GM15510 (cell line): ENCODE results near the gene BABAM2.

Experiments used
- POLR2A ChIP-seq: IDR thresholded peaks from 3 replicates; pipeline ENCODE4 v1.6.1; 2011; ENCODE audit warnings: borderline replicate concordance; ENCODE audit not compliant: insufficient read length; ENCODE audit errors: extremely low read depth

Gene BABAM2

DNA sequence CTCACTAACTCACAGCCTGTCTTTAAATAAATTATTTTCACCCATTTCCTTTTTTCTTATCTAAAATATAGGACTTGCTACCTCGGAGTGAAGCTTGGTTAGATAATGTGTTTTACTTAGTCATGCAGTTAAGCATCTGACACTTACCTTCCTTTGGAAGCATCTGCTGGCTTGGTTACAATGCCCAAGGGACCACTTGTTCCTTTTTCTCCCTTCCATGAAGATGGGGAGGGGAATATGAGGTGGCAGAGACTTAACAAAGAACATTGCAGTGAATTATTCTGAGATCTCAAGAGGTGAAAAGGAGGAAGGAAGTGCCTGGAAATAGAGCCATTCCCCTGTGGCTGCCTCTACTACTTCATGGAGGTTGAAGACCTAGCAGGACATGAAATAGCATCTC lies 356.8 kb downstream of the BABAM2 start:
- TF ChIP-seq POLR2A = no peak

DNA sequence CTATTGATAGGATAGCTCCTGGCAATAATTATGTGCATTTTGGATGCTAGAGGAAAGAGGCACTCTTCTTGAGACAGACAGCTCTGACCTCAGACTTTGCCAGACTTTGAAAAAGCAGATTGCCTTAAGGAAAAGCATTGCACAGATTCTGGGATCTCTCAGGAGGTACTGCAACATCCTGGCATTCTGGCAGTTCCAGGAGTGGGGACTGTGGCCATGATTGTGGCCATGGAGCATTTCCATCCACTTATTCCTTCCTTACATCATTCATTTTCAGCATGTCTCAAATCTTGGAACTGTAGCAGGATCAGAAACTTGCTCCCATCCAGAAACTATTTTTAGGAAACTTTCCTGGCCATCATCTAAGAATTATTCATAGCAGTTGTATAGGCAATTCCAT lies 357.2 kb downstream of the BABAM2 start:
- TF ChIP-seq POLR2A = no peak

DNA sequence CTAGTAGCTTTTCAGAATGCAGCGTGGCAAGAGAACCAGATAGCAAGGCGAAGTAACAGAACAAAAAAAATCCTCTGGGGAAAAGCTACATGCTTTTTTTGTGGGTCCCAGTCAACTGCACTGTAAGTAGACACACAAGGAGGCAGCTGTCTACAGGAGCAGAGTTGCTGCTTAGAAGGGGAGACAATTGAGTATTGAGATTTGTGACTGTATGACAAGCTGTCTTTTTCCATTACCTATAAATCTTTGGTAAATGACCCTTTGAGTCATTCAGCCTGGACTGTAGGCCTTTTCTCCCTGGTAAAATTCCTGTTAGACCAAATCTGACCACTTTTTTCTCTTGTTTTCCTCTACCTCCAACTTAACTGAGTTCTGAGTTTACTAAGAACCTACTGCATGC lies 358.0 kb downstream of the BABAM2 start:
- no peak for TF ChIP-seq POLR2A

DNA sequence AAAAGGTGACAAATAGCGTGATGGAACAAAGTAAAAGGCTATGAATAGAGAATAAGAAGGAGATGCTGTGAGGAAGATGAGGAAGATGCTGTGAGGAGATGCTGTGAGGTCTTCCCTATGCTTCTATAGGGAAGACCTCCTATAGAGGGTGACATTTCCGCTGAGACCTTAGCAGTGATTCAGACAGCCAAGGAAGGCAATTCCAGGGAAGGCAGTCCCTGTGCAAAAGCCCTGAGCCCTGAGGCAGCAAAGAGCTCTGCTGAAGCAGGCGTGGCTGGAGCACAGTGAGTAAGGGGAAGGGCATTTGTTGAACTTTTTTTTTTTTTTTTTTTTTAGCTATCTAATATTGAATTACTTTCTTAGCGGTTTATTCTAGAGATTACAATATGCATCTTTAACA lies 359.5 kb downstream of the BABAM2 start:
- no peak for TF ChIP-seq POLR2A

DNA sequence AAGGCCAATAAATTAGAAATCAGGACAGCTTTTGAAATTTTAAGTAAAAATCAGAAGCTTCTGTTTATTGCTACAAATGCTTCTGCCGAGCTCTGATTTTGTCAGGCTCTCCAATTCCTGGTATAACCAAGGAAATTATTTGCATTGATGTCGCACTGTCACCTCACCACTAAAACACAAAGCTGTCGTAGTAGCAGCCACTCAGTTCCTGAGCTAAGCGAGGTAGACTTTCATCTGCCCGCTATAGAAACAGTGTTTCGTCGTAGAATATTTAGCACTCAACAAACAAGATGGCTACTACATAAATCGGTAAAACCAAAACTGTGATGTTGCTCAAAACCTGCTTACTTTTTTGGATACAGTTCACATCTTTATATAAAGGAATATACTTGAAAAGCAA lies 360.8 kb downstream of the BABAM2 start:
- TF ChIP-seq POLR2A = no peak

DNA sequence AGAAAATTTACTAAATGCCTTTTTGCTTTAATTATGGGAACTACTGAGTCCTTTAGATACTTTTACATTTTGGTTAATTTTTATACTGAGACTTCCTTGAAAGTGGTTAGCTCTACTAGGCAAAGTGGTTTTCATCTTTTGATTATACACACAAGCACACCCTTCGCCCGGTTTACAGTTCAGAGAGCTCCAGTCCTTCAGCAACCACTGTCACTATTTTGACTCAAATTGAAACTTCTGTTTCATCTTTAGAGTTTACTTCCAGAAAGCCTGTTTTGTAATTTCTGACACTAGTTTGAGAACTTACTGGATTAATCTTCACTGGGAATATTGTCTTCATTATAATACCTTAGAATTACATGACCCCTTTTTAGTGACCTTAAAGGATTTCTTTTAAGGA lies 361.8 kb downstream of the BABAM2 start:
- TF ChIP-seq POLR2A = no peak

DNA sequence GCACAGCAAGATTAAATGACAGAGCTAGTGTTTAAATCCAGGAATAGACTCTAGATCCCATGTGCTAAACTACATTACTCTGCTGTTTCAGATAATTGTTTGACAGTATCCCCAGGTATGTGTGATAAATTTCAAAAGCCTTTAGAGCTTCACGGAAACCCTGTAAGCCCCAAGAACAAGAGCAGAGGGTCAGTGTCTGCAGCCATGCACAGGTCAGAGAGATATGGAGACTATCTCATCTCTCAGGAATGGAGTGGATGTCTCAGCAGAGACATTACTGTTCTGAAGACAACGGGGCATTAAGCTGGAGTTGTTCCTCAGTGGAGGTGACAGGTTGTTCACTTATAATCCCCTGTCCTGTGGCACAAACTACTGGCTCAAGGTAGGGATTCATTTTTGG lies 363.0 kb downstream of the BABAM2 start:
- TF ChIP-seq POLR2A = no peak

DNA sequence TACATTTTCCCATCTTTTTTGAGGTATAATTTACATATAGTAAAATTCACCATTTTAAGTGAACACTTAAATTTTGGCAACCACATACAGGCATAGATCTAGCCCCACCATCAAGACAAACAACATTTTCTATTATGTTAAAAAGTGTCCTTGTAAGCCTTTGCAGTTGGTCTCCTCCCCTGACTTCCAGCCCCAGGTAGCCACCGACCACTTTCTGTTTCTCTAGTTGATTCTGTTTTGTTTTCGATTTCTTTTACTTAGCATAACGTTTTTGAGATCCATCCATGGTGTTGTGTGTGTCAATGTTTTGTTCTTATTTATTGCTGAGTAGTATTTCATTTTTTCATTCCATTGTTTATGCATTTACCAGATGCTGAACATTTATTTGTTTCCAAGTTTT lies 366.7 kb downstream of the BABAM2 start:
- no peak for TF ChIP-seq POLR2A

DNA sequence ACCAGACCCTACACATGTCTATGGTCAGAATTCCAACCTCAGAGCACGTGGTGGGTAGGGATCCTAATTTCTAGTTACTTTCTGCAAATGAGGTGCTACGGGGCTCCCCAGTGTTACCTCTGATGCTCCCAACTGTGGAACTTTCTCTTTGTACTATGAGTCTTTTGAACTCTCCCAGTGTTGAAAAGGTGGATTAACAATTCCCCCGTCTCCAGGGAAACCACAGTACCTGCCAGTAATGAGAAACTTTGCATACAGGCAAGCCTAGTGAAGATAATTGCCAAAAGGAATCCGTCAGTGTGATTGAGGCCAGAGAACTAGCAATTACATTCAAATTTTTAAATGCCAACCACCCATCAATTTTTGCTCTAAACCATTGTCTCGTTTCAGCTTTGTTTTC lies 373.2 kb downstream of the BABAM2 start:
- TF ChIP-seq POLR2A = no peak

DNA sequence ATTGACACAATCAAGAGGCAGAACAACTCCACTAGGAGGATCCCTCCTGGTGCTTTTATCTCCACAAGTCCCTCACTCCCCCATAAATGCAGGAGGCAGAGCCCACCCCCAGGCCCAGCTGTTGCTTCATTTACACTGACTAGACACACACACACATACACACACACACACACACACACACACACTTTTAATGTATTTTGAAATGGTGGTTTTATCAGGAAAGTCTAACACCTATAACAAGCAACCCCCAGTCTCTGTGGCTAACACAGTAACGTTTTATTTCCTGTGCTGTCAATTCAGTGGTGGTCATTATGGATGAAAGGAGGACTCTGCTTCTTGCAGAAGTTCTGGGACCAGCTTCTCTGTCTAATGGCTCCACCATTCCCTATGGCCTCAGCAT lies 376.8 kb downstream of the BABAM2 start:
- TF ChIP-seq POLR2A = no peak

DNA sequence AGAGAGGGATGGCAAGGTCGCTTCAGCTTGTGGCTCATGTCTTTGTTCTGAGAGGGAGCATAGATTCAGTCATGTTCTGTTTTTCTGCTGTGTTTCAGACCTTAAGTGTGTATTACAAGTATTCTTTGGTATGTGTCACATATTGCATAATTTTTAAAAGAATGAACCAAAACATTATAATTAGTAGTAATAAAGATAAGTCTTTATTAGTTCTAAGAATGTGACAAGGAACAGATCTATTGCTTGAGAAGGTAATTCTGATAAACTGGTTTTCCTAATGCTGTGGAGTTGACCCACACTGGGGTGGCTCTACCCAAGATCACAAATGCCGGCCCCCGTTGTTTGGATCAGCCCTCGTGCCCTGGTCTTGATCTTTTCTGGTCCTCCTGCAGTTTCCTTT lies 377.9 kb downstream of the BABAM2 start:
- no peak for TF ChIP-seq POLR2A

DNA sequence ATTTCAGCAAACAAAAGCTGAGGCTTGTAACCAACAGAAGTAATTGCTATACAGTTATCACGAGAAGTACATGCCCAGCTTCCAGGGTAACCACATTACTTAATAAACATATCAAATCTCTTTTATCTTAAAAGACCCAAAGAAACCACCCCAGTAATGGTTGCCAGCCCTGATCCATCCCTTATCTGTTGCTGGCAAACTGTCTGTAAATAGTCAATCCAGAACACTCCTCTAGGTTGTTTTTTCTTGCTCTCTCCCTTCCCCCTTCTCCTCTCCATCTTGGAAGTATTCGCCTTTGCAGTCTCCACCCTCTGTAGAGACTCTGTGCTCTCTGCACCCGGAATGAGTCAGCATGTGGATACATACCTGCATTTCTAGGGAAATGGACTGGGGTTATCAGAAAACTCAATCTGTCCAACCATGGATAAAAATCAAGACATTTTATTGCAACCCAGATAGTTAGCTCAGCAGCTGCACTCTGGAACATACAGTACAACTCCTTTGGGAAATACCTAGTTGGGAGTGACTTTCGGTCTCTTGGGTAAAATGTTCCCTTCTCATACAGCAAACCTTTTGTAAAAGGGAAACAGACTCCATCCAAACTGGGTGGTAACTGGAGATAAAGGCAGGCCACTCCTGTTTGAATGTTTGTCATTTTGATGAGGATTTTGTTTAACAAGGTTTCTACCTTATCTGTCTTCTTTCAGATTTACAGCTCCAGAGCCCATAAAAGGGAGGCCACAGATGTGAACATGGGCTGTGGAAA lies 378.7 kb downstream of the BABAM2 start:
- no peak for TF ChIP-seq POLR2A

DNA sequence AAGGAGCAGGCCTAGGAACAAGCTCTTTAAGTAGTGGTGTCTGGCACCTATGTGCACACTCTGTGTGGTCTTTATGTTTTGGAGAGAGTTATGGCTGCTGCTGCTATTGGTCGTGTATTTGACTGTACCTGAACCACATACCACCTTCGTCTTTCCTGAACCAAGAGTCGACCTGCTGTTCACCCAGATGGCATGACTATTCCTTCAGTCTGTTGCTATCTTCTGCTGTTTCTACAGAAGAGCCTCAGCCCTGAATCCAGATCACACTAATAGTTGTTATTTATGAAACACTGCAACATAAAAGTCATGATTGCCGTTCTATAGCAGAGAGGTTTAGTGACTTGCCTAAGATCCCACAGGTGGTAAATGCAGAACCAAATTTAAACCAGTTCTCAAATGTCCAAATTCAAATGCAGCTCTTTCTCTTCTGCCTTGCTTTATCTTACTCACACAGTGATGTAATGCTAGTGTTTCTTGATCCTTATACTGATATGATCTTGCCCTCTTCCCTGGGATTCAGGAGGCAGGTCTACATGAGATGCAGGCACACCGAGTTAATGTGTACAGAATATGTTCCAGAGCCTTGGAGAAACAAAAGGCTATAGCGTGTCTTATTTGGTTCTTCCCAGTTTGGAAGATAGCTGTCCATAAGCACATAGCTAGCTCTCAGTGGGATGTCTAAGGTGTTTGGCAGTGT lies 380.1 kb downstream of the BABAM2 start:
- TF ChIP-seq POLR2A = no peak

DNA sequence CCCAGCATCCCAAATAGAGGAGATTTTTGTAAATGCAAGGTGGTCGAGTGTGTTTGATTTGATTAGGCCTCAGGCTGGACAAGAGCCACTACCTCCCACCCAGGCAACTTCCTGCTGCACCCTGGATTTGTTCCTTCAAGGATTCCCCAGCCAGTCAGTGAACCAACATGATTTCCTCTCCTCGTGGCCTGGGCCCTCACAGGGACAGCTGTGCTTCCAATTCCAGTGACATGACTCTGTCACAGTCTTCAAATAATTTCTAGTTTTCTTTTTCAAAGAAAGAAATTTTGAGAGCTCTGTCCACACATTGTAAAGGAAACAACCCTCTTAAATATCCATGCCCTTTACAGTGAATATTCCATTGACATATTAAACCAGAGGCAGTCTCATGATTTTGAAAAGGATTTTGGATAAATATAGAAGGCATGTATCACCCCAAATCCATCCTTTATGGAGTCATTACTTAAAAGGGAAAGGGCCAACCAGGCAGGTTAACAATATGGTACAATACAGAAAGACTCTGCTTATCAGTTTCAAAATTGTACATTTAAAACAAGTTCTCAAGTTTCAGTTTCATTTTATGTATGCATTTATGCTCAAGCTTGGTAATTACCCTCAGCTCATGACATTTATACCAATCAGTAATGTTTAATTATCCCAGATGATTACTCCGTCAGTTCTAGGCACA lies 380.8 kb downstream of the BABAM2 start:
- TF ChIP-seq POLR2A = no peak

DNA sequence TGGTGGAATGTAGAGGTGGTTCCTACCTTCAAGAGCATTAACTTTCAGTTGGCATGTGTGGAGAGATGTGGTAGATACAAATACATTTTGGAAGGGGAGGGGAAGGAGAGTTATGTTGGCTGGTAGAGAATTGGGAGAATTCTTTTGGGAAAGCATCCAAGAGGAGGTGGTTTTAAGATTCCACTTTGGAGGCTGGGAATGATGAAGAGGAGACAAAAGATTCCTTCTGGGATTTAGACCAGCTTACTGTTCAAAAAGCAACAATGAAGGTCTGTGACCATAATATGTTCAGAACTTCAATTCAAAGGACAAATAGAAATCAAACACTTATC lies 381.4 kb downstream of the BABAM2 start:
- no peak for TF ChIP-seq POLR2A

DNA sequence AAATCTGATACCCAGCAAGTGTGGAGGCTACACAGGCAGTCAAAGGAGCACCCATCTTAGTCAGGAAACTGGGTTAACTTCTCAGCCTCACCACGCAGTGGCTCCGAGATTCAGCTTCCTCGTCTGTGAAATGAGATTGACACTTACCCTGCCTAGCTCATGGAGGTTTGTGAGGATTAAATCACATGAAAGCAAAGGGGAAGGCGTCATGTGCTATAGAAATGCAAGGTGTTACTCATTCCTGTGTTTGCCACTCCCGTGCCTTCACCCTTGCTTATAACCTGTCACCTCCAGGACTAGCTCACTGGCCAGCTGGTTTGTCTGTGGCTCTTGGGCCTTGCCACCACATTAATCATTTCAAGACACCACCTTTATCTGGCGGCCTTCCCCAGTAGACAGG lies 383.2 kb downstream of the BABAM2 start:
- TF ChIP-seq POLR2A = no peak

DNA sequence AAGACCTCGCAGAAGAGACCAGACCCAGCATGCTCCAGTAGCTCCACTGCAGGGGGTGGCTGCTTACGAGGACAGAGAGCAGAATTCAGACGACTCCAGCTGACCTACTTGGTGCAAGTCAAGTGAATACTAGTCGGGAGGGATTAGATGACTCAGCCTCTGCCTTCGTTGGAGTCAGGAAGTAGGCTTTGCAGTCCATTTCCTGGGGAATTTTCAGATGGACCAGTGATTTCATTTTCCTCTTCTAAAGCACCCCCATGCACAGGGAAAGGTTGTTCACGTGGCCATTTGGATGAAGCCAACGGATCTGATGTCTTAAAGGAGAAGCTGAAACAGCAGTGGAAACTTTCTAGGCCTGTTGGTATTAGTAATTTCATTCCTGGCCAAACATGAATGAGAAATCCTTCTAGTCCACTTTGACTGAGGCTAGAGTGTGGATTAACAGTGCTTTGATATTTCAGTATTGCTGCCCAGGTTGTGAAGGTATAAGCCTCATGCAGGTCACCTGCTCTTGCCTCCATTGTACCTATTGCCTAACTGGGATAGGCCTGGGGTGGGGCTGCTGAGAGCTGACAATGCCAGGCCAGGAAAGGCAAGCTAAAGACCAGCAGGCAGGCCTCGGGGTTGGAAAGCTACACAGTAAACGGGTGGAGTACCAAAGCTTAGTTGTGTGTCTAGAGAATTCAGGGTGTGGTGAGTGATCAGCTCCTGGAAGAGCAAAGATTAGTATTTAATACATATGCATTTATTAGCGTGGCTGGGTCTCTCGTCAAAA lies 384.6 kb downstream of the BABAM2 start:
- no peak for TF ChIP-seq POLR2A
